K562 (cell line): ENCODE data around the gene ZNF277.

ENCODE experiments used
- DNMT1 ChIP-seq: fragments of 450-650 bp; IDR thresholded peaks from 2 replicates; pipeline ENCODE4 v1.6.1; 2016; ENCODE audit warnings: antibody characterized with exemption, mild to moderate bottlenecking
- EZH2 ChIP-seq: IDR thresholded peaks from 2 replicates; pipeline ENCODE4 v1.6.1; 2012; ENCODE audit warnings: low read depth, mild to moderate bottlenecking, inconsistent platforms, low read length, borderline replicate concordance
- FOXM1 ChIP-seq, 2 experiments: fragments of 450-650 bp in 1 of 2; sonication (generic) in 1 of 2; formaldehyde crosslinking in 1 of 2; IDR thresholded peaks; 2 replicates each; pipeline versions ENCODE4 v1.6.1 to v1.9.0; 2017 to 2022; ENCODE audit warnings: low read depth in 2 of 2, mild to moderate bottlenecking in 2 of 2, missing genetic modification reagents in 1 of 2, moderate library complexity in 1 of 2
- HMG20A ChIP-seq: fragments of 450-650 bp; formaldehyde crosslinking; conservative IDR thresholded peaks from 2 replicates; pipeline ENCODE4 v1.4.0; 2020; ENCODE audit warnings: mild to moderate bottlenecking, mixed read lengths
- POLR2AphosphoS5 ChIP-seq: IDR thresholded peaks from 2 replicates; pipeline ENCODE4 v1.6.1; 2011; ENCODE audit warnings: mild to moderate bottlenecking, low read depth, low read length, moderate library complexity; ENCODE audit not compliant: control insufficient read depth, insufficient read depth
- RBM14 ChIP-seq: fragments of 200-400 bp; formaldehyde crosslinking; IDR thresholded peaks from 2 replicates; pipeline ENCODE4 v1.6.1; 2018; ENCODE audit warnings: low read depth, mild to moderate bottlenecking, low read length, moderate library complexity, borderline replicate concordance; ENCODE audit not compliant: insufficient read depth
- RERE ChIP-seq: sonication (generic); formaldehyde crosslinking; IDR thresholded peaks from 2 replicates; pipeline ENCODE4 v1.8.0; 2023; ENCODE audit warnings: missing genetic modification reagents, mild to moderate bottlenecking, borderline replicate concordance
- SNIP1 ChIP-seq: fragments of 450-650 bp; IDR thresholded peaks from 2 replicates; pipeline ENCODE4 v1.7.1; 2017; ENCODE audit warnings: low read depth, mild to moderate bottlenecking
- ZBTB26 ChIP-seq: fragments of 450-650 bp; formaldehyde crosslinking; IDR thresholded peaks from 2 replicates; pipeline ENCODE4 v1.4.0; 2022; ENCODE audit warnings: missing genetic modification characterization
- TF ChIP-seq, protein P1 (sequence below): sonication (generic); formaldehyde crosslinking; IDR thresholded peaks from 2 replicates; pipeline ENCODE4 v1.4.0; 2020; ENCODE audit warnings: mild to moderate bottlenecking, missing genetic modification reagents
- TF ChIP-seq, protein P2 (sequence below): fragments of 450-650 bp; conservative IDR thresholded peaks from 2 replicates; pipeline ENCODE4 v1.6.1; 2016; ENCODE audit warnings: missing genetic modification characterization, low read depth, mild to moderate bottlenecking, missing compliant biosample characterization, moderate library complexity
- TF ChIP-seq, protein P3 (sequence below): fragments of 250-450 bp; sonication (Bioruptor Pico); IDR thresholded peaks from 2 replicates; pipeline ENCODE4 v1.5.0; 2021; ENCODE audit warnings: mild to moderate bottlenecking, borderline replicate concordance

GRCh38 chr7:112203365-112203739, 3.1 kb upstream of the ZNF277 start:
- TF ChIP-seq FOXM1 (IDR thresholded peaks at IDR 0.05; ENCODE audit: low read depth) (no peak), FOXM1 (CRISPR knock-in tag; IDR thresholded peaks at IDR 0.05; ENCODE audit: low read depth) (no peak), SNIP1 (no peak), HMG20A (no peak), DNMT1 (no peak), RBM14 (no peak), ZBTB26 (no peak), RERE (CRISPR knock-in tag) (no peak), EZH2 (no peak), POLR2AphosphoS5 (no peak)
- TF ChIP-seq, protein P1, sequence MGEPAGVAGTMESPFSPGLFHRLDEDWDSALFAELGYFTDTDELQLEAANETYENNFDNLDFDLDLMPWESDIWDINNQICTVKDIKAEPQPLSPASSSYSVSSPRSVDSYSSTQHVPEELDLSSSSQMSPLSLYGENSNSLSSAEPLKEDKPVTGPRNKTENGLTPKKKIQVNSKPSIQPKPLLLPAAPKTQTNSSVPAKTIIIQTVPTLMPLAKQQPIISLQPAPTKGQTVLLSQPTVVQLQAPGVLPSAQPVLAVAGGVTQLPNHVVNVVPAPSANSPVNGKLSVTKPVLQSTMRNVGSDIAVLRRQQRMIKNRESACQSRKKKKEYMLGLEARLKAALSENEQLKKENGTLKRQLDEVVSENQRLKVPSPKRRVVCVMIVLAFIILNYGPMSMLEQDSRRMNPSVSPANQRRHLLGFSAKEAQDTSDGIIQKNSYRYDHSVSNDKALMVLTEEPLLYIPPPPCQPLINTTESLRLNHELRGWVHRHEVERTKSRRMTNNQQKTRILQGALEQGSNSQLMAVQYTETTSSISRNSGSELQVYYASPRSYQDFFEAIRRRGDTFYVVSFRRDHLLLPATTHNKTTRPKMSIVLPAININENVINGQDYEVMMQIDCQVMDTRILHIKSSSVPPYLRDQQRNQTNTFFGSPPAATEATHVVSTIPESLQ (CRISPR knock-in tag), result no peak
- TF ChIP-seq, protein P2, sequence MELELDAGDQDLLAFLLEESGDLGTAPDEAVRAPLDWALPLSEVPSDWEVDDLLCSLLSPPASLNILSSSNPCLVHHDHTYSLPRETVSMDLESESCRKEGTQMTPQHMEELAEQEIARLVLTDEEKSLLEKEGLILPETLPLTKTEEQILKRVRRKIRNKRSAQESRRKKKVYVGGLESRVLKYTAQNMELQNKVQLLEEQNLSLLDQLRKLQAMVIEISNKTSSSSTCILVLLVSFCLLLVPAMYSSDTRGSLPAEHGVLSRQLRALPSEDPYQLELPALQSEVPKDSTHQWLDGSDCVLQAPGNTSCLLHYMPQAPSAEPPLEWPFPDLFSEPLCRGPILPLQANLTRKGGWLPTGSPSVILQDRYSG (tag), result no peak
- TF ChIP-seq, protein P3, sequence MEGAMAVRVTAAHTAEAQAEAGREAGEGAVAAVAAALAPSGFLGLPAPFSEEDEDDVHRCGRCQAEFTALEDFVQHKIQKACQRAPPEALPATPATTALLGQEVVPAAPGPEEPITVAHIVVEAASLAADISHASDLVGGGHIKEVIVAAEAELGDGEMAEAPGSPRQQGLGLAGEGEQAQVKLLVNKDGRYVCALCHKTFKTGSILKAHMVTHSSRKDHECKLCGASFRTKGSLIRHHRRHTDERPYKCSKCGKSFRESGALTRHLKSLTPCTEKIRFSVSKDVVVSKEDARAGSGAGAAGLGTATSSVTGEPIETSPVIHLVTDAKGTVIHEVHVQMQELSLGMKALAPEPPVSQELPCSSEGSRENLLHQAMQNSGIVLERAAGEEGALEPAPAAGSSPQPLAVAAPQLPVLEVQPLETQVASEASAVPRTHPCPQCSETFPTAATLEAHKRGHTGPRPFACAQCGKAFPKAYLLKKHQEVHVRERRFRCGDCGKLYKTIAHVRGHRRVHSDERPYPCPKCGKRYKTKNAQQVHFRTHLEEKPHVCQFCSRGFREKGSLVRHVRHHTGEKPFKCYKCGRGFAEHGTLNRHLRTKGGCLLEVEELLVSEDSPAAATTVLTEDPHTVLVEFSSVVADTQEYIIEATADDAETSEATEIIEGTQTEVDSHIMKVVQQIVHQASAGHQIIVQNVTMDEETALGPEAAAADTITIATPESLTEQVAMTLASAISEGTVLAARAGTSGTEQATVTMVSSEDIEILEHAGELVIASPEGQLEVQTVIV, result no peak
